ENCODE measurements around the gene RPS21.

RPS21 gene

DNA sequence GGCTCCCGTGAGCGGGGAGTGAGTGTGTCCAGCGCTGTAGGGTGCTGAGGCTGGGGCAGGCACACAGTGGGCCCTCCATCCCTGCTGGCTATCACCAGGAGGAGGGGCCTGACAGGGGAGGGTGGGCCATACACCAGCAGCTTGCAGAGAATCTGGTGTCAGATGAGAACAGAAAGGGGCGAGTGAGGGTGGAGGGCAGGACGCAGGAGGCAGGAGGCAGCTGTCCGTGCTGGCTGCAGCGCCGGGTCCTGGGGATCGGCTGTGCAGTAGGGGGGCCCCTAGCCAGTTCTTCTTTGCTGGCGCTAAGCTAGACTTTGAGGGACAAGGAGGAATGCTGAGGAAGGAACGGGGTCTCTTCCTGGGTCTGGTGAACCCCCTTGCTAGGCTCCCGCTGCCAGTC lies 21.7 kb downstream of the RPS21 start:
- no peak for DNase-seq (ENCODE audit: insufficient read length, low spot score)
- no peak for FAIRE-seq

- DNase-seq (ENCODE audit: insufficient read length, low spot score) (no peak), FAIRE-seq (no peak)
These were observed 22.4 kb downstream of the RPS21 start for GRCh38 chr20:62409086-62409853.

DNA sequence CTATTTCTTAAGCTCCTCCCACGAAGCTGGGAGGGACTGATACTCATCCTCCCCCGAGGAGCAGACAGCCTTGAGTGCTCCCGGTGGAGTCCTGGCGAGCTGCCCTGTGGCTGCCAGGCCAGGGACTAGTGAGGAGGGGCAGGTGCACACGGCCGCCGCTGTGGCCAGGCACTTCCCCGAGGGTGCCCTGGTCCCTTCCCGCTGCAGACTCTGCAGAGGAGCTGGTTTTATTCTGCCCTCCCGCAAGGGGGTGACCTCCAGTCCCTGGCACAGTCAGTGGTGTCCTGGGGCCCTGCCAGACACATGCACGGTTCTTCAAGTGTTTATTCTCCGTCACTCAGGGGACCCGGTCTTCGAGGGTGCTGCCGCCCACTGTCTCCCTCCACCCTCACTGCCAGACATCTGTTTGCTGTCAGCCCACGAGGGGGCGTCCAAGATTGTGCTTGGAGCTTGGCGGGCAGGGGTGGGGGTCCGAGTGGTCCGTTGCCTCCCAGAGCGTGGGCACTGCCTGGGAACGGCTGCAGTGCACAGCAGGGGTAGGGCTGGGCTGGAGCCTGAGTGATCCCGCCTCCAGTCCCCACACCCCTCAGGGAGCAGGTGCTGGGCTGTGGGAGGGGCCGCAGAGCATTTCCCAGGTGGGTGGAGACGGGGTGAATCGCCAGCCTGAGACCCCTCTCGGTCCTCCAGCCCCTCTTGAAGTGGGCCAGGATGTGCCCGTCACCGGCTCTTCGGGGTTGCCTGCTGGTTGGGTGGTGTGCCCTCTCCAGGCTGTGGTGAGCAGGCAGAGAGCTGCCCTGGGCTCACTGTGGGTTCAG lies 23.2 kb downstream of the RPS21 start:
- peak; percentile 93 for FAIRE-seq
- peak; percentile 81 for DNase-seq (ENCODE audit: insufficient read length, low spot score)

GRCh38 chr20:62410746-62411478 lies 24.0 kb downstream of the RPS21 start:
- FAIRE-seq, result peak; percentile 48
- DNase-seq (ENCODE audit: insufficient read length, low spot score), result no peak

- FAIRE-seq (peak; percentile 67), DNase-seq (ENCODE audit: insufficient read length, low spot score) (no peak)
These were observed 24.7 kb downstream of the RPS21 start for GRCh38 chr20:62411479-62412193.

DNA sequence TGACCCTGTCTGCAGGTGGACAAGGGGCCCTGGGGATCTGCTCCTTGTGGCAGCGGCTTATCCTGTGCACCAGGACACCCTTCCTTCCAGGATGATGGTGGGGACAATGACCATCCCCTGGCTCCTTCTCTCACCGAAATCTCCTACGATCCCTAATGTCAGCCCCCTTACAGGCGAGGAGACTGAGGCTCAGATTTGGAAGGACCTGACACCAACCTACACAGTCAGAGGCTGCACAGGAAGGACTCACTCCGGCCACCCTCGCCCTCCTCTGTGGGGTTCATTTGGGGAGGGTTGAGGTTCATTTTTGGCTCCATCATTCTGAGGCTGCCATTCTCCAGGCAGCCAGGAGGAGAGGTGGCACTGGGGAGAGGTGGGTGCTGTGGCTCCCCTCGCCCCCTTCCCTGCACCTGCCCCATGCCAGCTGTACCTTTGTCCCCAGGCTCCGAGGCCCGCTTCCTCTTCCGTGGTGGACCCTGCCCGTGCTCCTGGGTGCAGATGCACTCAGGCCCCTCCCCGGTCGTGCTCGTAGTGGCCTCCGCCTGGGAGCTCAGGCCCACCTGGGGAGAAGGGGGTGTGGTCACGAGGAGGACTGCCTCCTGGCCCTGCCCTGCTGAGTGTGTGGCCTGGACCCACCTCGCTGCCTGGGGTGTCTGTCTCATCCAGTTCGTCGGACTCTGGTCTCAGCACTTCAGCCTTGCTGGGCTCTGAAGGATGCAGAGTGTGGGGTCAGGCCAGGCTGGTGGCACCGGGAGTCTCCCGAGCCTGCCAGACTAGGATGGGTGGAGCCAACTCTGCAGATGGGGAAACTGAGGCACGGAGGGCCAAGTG lies 25.5 kb downstream of the RPS21 start:
- FAIRE-seq (peak; percentile 81), DNase-seq (ENCODE audit: insufficient read length, low spot score) (no peak)

DNA sequence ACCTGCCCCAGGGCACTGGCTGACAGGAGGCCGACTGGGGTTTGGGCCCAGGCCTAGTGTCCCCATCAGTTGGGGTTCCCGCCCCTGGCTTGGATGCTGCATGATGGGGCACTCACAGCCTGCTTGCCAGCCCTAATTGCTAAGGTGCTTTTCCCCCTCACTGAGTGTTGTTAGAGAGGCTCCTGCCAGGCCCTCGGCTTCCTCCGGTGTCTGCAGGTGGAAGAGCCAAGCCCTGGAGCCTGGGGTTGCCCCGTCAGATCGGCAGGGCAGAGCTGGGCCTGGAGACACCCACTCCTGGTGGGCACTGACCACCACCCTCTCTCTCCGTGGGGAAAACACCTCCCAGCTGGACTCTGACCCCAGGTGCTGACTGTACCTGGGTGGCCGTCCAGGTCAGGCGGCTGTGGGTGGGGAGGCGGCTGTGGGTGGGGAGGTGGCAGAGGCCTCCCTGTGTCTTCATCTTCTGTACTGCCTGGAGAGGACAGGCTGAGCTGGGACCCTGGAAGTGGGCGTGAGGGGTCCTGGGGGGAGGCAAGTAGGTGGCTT lies 26.2 kb downstream of the RPS21 start:
- FAIRE-seq, result no peak
- no peak for DNase-seq (ENCODE audit: insufficient read length, low spot score)

GRCh38 chr20:62413896-62414481 lies 27.1 kb downstream of the RPS21 start:
- FAIRE-seq, result peak; percentile 93
- DNase-seq (ENCODE audit: insufficient read length, low spot score), result no peak

DNA sequence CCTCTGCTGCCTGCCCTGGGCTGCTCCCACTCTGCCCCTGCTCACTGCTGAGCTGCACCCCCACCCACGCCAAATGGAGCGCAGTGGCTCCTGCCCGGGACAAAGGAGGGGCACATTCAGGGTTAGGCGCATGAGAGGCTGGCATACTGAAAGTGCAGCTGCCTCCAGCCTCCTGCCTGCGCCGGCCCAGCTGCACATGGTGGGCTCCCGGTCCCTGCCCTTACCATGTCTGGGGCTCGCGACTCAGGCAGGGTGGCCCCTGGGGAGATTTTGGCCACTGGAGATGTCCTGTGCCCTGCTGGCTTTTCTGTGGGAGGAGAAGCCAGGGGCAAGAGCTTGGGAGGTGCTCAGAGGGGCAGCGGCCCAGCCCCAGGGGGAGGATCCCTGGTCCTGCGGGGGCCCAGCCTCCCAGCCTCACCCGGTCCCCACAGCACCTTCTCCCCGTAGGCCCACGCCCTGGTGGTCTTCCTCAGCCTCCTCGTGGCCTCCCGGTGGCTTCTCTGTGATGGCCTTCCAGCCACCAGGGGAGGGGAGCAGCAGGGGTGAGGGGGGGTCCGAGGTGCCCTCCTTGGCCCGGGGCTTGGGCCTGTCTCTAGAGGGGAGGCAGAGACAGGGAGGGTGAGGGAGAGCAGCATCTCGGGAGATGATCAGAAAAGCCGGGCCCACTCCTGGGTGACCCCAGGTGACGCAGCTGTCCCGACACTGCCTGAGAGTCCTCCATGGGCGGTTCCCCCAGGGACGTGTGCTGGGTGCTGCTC lies 28.6 kb downstream of the RPS21 start:
- no peak for FAIRE-seq
- DNase-seq (ENCODE audit: insufficient read length, low spot score), result no peak

GRCh38 chr20:62416651-62417637 lies 30.0 kb downstream of the RPS21 start:
- no peak for DNase-seq (ENCODE audit: insufficient read length, low spot score)
- peak; percentile 13 for FAIRE-seq

GRCh38 chr20:62417981-62418708 lies 31.2 kb downstream of the RPS21 start:
- DNase-seq (ENCODE audit: insufficient read length, low spot score), result no peak
- peak; percentile 93 for FAIRE-seq

- peak; percentile 9 for FAIRE-seq
- no peak for DNase-seq (ENCODE audit: insufficient read length, low spot score)
These were observed 32.0 kb downstream of the RPS21 start for GRCh38 chr20:62418709-62419487.

GRCh38 chr20:62419759-62420158 lies 32.9 kb downstream of the RPS21 start:
- FAIRE-seq, result no peak
- DNase-seq (ENCODE audit: insufficient read length, low spot score), result no peak

DNA sequence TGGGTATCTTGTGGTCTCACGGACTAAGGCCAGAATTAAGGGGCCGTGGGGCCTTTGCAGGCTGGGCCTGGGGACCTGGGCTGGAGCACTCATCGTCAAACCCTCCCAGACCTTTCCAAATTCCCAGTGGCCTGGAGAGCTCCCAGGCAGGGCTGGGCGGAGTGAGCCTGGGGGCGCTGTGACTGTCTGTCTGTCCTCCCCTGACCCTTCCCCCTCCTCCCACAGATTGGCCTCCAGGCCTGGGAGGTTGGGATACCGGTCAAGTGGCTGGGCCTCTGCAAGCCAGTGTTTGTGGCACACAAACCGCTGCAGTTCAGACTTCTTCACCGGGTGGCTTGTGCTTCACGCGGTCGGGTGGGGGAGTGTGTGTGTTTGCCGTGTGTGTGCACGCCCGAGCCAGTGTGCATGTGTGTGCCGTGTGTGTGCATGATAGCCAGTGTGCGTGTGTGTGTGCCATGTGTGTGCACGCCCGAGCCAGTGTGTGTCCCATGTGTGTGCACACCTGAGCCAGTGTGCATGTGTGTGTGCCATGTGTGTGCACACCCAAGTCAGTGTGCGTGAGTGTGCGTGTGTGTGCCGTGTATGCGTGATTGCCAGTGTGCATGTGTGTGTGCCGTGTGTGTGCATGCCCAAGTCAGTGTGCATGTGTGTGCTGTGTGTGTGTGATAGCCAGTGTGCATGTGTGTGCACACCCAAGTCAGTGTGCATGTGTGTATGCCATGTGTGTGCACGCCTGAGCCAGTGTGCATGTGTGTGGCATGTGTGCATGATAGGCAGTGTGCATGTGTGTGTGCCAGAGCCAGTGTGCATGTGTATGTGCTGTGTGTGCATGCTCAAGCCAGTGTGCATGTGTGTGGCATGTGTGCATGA lies 34.2 kb downstream of the RPS21 start:
- DNase-seq (ENCODE audit: insufficient read length, low spot score), result no peak
- peak; percentile 100 for FAIRE-seq

DNA sequence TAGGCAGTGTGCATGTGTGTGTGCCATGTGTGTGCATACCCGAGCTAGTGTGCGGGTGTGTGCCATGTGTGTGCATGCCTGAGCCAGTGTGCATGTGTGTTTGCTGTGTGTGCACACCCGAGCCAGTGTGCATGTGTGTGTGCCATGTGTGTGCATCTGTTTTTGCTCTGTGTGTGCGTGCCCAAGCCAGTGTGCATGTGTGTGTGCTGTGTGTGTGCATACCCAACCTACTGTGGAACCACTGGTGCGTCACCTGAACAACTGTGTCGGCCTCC lies 34.8 kb downstream of the RPS21 start:
- DNase-seq (ENCODE audit: insufficient read length, low spot score), result no peak
- no peak for FAIRE-seq

Data from HTR-8/SVneo (cell line).